Middle frontal gyrus (tissue), 1 donor: Measurements from ENCODE around the gene TARS3.
"Not testable (repeated sequence)": the region's sequence is repeated elsewhere in the genome, so short reads cannot be mapped to it uniquely, and the experiment has no call there.

Experiments used
- DNase-seq: peaks from one replicate; pipeline ENCODE4 v3.0.0-alpha.2; 2015; ENCODE audit warnings: low spot score; ENCODE audit errors: extremely low spot score

TARS3 gene

GRCh38 chr15:101723874-101724674 lies at the start of gene TARS3:
TSS of gene TARS3 (minus strand) at chr15:101724473. CDS start at chr15:101724387, 86 bp downstream.
- peak; percentile 82 for DNase-seq

GRCh38 chr15:101773496-101774100 lies 49.3 kb upstream of the TARS3 start:
- no peak for DNase-seq

- DNase-seq, result no peak
Observed at GRCh38 chr15:101772921-101773320, 48.6 kb upstream of the TARS3 start.

- DNase-seq, result not testable (repeated sequence)
Observed at GRCh38 chr15:101767083-101767640, 42.9 kb upstream of the TARS3 start.

- DNase-seq, result no peak
Observed at GRCh38 chr15:101765772-101766456, 41.6 kb upstream of the TARS3 start.

- not testable (repeated sequence) for DNase-seq
Observed at GRCh38 chr15:101765340-101765671, 41.0 kb upstream of the TARS3 start.

GRCh38 chr15:101764669-101765339 lies 40.5 kb upstream of the TARS3 start:
- DNase-seq, result not testable (repeated sequence)

GRCh38 chr15:101746716-101747082 lies 22.4 kb upstream of the TARS3 start:
- not testable (repeated sequence) for DNase-seq

- DNase-seq, result not testable (repeated sequence)
Observed at GRCh38 chr15:101734837-101735236, 10.6 kb upstream of the TARS3 start.

- no peak for DNase-seq
Observed at GRCh38 chr15:101733545-101733944, 9.3 kb upstream of the TARS3 start.

GRCh38 chr15:101732772-101733171 lies 8.5 kb upstream of the TARS3 start:
- no peak for DNase-seq

- no peak for DNase-seq
Observed at GRCh38 chr15:101731746-101732145, 7.5 kb upstream of the TARS3 start.

GRCh38 chr15:101727186-101727585 lies 2.9 kb upstream of the TARS3 start:
- no peak for DNase-seq

GRCh38 chr15:101725073-101725472 lies 800 bp upstream of the TARS3 start:
- no peak for DNase-seq

- DNase-seq, result no peak
Observed at GRCh38 chr15:101724675-101725005, 367 bp upstream of the TARS3 start.

- DNase-seq, result no peak
Observed at GRCh38 chr15:101723171-101723873, 951 bp downstream of the TARS3 start.

GRCh38 chr15:101718896-101719295 lies 5.4 kb downstream of the TARS3 start:
- DNase-seq, result no peak

- DNase-seq, result no peak
Observed at GRCh38 chr15:101712078-101712477, 12.2 kb downstream of the TARS3 start.

- no peak for DNase-seq
Observed at GRCh38 chr15:101710806-101711205, 13.5 kb downstream of the TARS3 start.

GRCh38 chr15:101709466-101709865 lies 14.8 kb downstream of the TARS3 start:
- DNase-seq, result no peak

GRCh38 chr15:101707983-101708382 lies 16.3 kb downstream of the TARS3 start:
- DNase-seq, result no peak
